ENCODE data around the gene CIB1. TPM values are rescaled to one million over a fixed set of nuclear protein-coding genes. Genes with fewer than 3 reads are reported as not detected.
"Not testable (repeated sequence)": the region's sequence is repeated elsewhere in the genome, so short reads cannot be mapped to it uniquely, and the experiment has no call there.

CIB1 gene
- total RNA-seq = 100 to 1,000 TPM; 151 to 154 TPM

- Mint-ChIP-seq H3K4me3 (peak within 1 kb of the TSS; percentile 99), H3K4me1 (ENCODE audit: low read depth) (peaks cover 45% of the 10 kb centered on the region), H3K36me3 (ENCODE audit: low read depth) (peaks cover 44% of the 10 kb centered on the region), H3K27me3 (no peaks in the 10 kb centered on the region), H3K27ac (peak within 1 kb of the TSS; percentile 94), H3K9me3 (no peaks in the 10 kb centered on the region)
- TF ChIP-seq, protein P1, sequence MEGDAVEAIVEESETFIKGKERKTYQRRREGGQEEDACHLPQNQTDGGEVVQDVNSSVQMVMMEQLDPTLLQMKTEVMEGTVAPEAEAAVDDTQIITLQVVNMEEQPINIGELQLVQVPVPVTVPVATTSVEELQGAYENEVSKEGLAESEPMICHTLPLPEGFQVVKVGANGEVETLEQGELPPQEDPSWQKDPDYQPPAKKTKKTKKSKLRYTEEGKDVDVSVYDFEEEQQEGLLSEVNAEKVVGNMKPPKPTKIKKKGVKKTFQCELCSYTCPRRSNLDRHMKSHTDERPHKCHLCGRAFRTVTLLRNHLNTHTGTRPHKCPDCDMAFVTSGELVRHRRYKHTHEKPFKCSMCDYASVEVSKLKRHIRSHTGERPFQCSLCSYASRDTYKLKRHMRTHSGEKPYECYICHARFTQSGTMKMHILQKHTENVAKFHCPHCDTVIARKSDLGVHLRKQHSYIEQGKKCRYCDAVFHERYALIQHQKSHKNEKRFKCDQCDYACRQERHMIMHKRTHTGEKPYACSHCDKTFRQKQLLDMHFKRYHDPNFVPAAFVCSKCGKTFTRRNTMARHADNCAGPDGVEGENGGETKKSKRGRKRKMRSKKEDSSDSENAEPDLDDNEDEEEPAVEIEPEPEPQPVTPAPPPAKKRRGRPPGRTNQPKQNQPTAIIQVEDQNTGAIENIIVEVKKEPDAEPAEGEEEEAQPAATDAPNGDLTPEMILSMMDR (IDR thresholded peaks at IDR 0.05) = no peak
- peak; percentile 97 for DNase-seq
- ChIA-PET POLR2A (interaction anchor here (0.6 to 3.3 kb wide), 13 partner anchors 9 to 340 kb away, joined by 3 to 13 read pairs (median 3); partner anchors contain the start of genes AP3S2, IDH2, SEMA4B and TTLL13), CTCF (interaction anchor here (0.6 to 4.5 kb wide), 11 partner anchors 12 to 697 kb away, joined by 3 to 24 read pairs (median 4); no protein-coding TSS in a partner anchor)
- intact Hi-C loops (cut with micrococcal nuclease) = loop anchor here (5.0 kb wide), 1 partner anchor 34 kb away; the partner anchor contains the start of gene NGRN
- ATAC-seq = peak; percentile 87
Measured at GRCh38 chr15:90233387-90234095, at the start of gene CIB1. Gene CIB1, minus strand, starts transcription at chr15:90233941. Its CDS starts 56 bp downstream, at chr15:90233885.

- ATAC-seq; DNase-seq; H3K9me3 Mint-ChIP-seq; H3K27me3 Mint-ChIP-seq; POLR2A ChIA-PET; H3K27ac Mint-ChIP-seq; H3K4me1 Mint-ChIP-seq (ENCODE audit: low read depth); H3K4me3 Mint-ChIP-seq; intact Hi-C loops (cut with micrococcal nuclease); H3K36me3 Mint-ChIP-seq (ENCODE audit: low read depth): not testable (repeated sequence)
- CTCF ChIA-PET = interaction anchor here (0.9 to 1.3 kb wide), 3 partner anchors 11 to 19 kb away, joined by 3 read pairs; partner anchors contain the start of gene NGRN
Measured at GRCh38 chr15:90281637-90282036, 47.9 kb upstream of the CIB1 start.

GRCh38 chr15:90280743-90281142 lies 47.0 kb upstream of the CIB1 start:
- DNase-seq = not testable (repeated sequence)
- POLR2A ChIA-PET = interaction anchor here (1.2 kb wide), 1 partner anchor 10 kb away, joined by 3 read pairs; no protein-coding TSS in a partner anchor

DNA sequence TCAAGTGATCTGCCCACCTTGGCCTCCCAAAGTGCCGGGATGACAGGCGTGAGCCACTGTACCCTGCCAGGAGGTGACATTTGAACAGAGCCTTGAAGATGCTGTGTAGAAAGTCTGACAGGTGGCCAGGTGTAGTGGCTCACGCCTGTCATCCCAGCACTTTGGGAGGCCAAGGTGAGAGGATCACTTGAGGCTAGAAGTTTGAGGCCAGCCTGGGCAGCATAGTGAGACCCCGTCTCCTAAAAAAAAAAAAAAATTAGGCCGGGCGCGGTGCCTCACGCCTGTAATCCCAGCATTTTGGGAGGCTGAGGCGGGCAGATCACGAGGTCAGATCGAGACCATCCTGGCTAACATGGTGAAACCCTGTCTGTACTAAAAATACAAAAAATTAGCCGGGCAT lies 44.7 kb upstream of the CIB1 start:
- H3K27me3 Mint-ChIP-seq; intact Hi-C loops (cut with micrococcal nuclease); H3K4me1 Mint-ChIP-seq (ENCODE audit: low read depth); H3K4me3 Mint-ChIP-seq; POLR2A ChIA-PET; H3K9me3 Mint-ChIP-seq; CTCF ChIA-PET; DNase-seq; ATAC-seq; H3K27ac Mint-ChIP-seq: not testable (repeated sequence)
- peaks cover 10% of the 10 kb centered on the region for H3K36me3 Mint-ChIP-seq (ENCODE audit: low read depth)

More at GRCh38 chr15:90280743-90281142, 47.0 kb upstream of the CIB1 start:
- H3K9me3 Mint-ChIP-seq; ATAC-seq; H3K27ac Mint-ChIP-seq; H3K4me1 Mint-ChIP-seq (ENCODE audit: low read depth); intact Hi-C loops (cut with micrococcal nuclease); H3K36me3 Mint-ChIP-seq (ENCODE audit: low read depth); H3K4me3 Mint-ChIP-seq; H3K27me3 Mint-ChIP-seq: not testable (repeated sequence)
- CTCF ChIA-PET = interaction anchor here (1.0 kb wide), 1 partner anchor 12 kb away, joined by 5 read pairs; no protein-coding TSS in a partner anchor

GRCh38 chr15:90271459-90272166 lies 37.9 kb upstream of the CIB1 start:
- CTCF ChIA-PET = interaction anchor here (0.8 to 2.5 kb wide), 5 partner anchors 19 to 82 kb away, joined by 3 to 8 read pairs (median 3); no protein-coding TSS in a partner anchor
- intact Hi-C loops (cut with micrococcal nuclease) = no loop called here
- Mint-ChIP-seq H3K9me3 (no peaks in the 10 kb centered on the region), H3K4me3 (no peak overlapping the region), H3K27ac (peak overlapping the region; percentile 73), H3K27me3 (no peaks in the 10 kb centered on the region), H3K4me1 (ENCODE audit: low read depth) (peaks cover 36% of the 10 kb centered on the region), H3K36me3 (ENCODE audit: low read depth) (peaks cover 51% of the 10 kb centered on the region)
- TF ChIP-seq, protein P1 (IDR thresholded peaks at IDR 0.05) = no peak
- no peak for ATAC-seq
- DNase-seq = no peak
- POLR2A ChIA-PET = interaction anchor here (1.3 kb wide), 1 partner anchor 39 kb away, joined by 3 read pairs; no protein-coding TSS in a partner anchor

DNA sequence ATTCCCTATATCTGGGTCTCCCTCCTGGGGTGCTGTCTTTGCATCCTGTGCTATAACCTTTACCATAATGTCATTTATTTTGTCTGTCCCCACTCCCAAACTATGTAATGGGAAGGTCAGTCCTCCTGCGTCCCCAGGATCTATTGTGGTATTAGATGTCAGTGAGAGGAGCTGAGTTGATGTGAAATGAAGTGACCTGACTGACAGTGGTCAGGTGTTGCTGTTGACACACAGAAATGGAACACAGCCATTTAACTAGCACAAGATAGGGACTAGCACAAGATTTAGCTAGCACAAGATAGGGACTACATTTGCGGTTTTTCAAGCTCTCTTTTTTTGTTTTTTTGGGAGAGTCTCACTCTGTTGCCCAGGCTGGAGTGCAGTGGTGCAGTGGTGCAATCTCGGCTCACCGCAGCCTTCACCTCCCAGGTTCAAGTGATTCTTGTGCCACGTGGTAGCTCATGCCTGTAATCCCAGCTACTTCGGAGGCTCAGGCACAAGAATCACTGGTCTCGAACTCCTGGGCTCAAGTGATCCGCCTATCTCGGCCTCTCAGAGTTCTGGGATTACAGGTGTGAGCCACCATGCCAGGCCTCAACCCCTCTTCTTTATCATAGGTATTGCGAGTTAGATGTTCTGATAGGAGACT lies 36.9 kb upstream of the CIB1 start:
- DNase-seq (no peak), ATAC-seq (no peak)
- H3K36me3 Mint-ChIP-seq (ENCODE audit: low read depth) = peaks cover 56% of the 10 kb centered on the region
- POLR2A ChIA-PET = interaction anchor here (0.6 to 1.3 kb wide), 3 partner anchors 39 to 108 kb away, joined by 3 read pairs; no protein-coding TSS in a partner anchor
- TF ChIP-seq, protein P1 (IDR thresholded peaks at IDR 0.05) = no peak
- no peak overlapping the region for H3K4me3 Mint-ChIP-seq
- H3K27me3 Mint-ChIP-seq = no peaks in the 10 kb centered on the region
- CTCF ChIA-PET = interaction anchor here (0.6 to 2.5 kb wide), 6 partner anchors 11 to 81 kb away, joined by 3 to 8 read pairs (median 3); no protein-coding TSS in a partner anchor
- intact Hi-C loops (cut with micrococcal nuclease) = no loop called here
- H3K4me1 Mint-ChIP-seq (ENCODE audit: low read depth) = peaks cover 36% of the 10 kb centered on the region
- peak overlapping the region; percentile 73 for H3K27ac Mint-ChIP-seq
- H3K9me3 Mint-ChIP-seq = no peaks in the 10 kb centered on the region
